GM18517 (cell line): Measurements from ENCODE around the gene CHEK1.

Source experiments
- ATAC-seq: cut with Tn5 transposase; IDR thresholded peaks from one replicate; pipeline ENCODE4 v1.9.1; 2021; ENCODE audit warnings: mild to moderate bottlenecking, moderate library complexity; ENCODE audit not compliant: unreplicated experiment

The CHEK1 gene

GRCh38 chr11:125625630-125626287 is 796 bp downstream of the CHEK1 start:
- ATAC-seq, result peak; percentile 72

- ATAC-seq, result peak; percentile 29
Measured at GRCh38 chr11:125626288-125626950, 1.5 kb downstream of the CHEK1 start.

DNA sequence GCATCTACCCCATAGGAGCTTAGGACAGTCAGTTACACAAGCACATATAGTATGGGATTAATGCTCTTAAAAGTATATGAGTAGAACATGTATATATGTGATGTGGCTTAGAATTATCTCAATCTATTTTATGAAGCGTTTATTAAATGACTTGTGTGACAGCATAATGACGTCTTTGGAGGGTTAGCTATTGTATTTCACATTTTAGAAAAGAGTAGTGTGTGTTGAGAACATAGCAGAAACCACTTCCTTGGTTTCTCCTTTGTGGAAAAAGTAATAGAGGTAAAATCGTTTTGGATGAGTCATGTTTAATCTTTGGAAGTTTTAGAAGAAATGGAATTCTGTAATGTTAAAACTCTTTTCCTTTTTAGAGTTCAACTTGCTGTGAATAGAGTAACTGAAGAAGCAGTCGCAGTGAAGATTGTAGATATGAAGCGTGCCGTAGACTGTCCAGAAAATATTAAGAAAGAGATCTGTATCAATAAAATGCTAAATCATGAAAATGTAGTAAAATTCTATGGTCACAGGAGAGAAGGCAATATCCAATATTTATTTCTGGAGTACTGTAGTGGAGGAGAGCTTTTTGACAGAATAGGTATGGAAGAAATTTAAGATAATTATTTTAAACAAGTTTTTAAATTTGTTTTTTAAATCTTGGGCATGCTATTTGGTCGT is 2.4 kb downstream of the CHEK1 start:
- no peak for ATAC-seq

- ATAC-seq, result no peak
Measured at GRCh38 chr11:125637840-125638239, 12.9 kb downstream of the CHEK1 start.

DNA sequence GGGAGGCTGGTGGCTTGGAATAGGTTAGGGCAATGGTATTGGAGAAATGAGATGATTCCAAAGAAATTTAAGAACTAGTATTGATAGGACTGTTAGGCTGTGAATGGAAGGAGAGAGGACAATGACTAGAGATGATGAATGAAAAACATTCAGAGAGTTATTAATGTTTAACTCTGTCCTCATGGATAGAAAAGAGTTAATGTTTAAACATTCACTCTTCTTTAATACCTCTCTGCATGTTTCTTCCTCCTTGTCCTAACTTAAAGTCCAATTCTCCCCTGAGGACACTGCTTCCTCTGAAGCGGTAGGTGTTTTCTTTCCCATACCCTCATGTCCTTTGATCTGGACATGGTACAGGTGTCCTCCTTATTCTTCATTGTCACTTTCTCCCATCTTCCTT is 13.4 kb downstream of the CHEK1 start:
- ATAC-seq, result no peak

GRCh38 chr11:125645871-125646270 is 20.9 kb downstream of the CHEK1 start:
- no peak for ATAC-seq

DNA sequence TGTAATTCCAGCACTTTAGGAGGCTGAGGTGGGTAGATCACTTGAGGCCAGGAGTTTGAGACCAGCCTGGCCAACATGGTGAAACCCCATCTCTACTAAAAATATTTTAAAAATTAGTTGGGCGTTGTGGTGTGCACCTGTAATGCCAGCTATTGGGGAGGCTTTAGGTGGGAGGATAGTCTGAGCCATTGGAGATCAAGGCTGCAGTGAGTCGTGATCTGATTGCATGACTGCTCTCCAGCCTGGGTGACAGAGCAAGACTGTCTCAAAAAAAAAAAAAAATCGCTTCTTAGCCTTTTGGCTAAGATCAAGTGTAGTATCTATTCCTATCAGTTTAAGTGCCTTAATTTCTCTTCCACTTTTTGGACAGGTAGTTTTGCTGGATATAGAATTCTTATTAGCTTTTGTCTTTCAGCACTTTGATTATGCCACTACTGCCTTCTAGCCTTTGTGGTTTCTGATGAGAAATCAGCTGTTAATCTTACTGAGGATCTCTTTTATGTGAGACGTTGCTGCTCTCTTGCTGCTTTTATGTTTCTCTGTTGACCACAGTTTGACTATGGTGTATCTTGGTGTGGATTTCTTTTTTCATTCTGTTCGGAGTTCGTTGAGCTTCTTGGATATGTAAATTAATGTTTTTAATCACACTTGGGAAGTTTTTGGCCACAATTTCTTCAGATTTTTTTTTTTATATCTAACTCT is 24.7 kb downstream of the CHEK1 start:
- no peak for ATAC-seq

- ATAC-seq, result no peak
Measured at GRCh38 chr11:125662689-125663088, 37.7 kb downstream of the CHEK1 start.

DNA sequence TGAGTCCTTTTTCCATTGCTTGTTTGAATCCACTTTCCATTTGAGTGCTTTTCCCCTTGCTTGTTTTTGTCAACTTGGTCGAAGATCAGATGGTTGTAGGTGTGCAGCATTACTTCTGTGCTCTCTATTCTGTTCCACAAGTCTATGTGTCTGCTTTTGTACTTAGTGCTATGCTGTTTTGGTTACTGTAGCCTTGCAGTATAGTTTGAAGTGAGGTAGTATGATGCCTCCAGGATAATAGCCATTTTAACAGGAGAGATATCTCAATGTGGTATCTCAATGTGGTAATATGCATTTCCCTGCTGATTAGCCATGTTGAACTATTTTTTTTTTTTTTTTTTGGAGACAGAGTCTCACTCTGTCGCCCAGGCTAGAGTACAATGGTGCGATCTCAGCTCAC is 38.9 kb downstream of the CHEK1 start:
- no peak for ATAC-seq

- ATAC-seq, result no peak
Measured at GRCh38 chr11:125667151-125667550, 42.2 kb downstream of the CHEK1 start.

GRCh38 chr11:125670172-125670571 is 45.2 kb downstream of the CHEK1 start:
- ATAC-seq, result no peak

GRCh38 chr11:125671561-125671960 is 46.6 kb downstream of the CHEK1 start:
- ATAC-seq, result no peak

DNA sequence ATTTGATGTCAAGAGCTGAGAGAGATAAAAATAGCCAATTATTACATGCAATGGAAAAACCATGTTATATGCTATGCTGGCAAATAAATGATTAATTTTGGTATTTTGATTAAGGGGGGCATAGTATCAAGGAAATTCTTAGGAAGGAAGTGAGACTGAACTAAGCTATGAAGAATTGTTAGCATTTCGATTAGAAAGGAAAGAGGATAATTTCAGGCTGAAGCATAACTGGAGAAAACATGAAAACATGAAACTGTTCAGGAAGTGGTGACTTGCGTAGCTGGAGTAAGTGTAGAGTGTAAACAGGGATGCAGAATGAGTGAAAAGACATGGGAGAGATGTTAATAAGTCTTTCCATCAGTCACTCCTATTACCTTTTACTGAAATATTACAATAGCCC is 49.2 kb downstream of the CHEK1 start:
- ATAC-seq, result no peak

DNA sequence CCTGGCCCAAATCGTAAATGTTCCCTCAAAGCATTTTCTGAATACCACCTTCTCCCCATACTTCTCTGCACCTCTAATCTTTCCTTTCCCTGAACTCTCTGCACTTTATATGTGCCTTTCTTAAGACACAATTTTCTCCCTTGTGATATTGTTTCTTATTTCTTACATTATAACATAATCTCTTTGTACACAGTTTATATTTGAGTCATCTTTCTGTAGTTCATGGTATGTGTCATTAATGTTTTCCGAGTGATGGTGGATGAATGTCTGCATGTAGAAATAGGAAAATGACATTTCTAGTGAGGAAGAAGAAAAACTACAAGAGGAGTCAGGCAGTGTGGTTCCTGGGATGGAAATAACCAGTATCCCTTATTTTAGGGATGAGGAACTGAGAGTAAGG is 50.2 kb downstream of the CHEK1 start:
- ATAC-seq, result no peak

DNA sequence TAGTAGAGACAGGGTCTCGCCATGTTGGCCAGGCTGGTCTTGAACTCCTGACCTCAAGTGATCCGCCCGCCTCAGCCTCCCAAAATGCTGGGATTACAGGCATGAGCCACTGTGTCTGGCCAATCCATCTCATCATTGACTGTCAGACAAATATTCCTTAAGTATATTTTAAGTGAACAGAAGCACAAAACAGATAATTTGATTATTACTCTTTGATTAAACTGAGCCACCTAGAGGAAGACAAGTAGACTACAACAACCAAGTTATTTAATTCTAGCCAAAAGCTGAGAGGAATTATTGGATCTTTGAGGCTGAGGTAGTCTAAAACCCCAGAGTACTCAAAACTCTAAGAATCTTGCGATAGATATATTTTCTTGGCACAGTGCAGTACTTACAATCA is 54.4 kb downstream of the CHEK1 start:
- no peak for ATAC-seq

- ATAC-seq, result no peak
Measured at GRCh38 chr11:125679837-125680236, 54.9 kb downstream of the CHEK1 start.

GRCh38 chr11:125680747-125681146 is 55.8 kb downstream of the CHEK1 start, which contains the start of gene ACRV1:
TSS of gene ACRV1 (minus strand) at chr11:125680847. CDS start at chr11:125680780, 67 bp downstream.
- no peak for ATAC-seq

DNA sequence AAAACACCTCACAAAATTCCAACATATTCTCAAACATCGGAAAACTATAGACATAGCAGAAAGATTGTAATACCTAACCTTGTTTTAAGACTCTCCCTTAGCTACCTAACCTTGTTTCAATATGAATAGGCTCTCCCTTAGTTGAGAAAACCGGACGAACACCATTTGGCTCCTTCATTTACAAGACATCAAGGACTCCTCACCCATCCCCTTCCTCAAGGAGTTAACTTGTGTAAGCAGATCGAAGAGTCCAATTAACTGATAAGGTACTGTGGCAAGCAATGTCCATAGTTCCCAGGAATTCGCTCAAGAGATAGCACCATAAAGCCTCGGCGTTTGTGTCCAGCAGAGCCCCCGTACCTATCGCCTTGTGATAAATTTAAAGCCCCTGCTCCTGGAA is 60.3 kb downstream of the CHEK1 start:
- no peak for ATAC-seq

- no peak for ATAC-seq
Measured at GRCh38 chr11:125688066-125688465, 63.1 kb downstream of the CHEK1 start.

- no peak for ATAC-seq
Measured at GRCh38 chr11:125688632-125689031, 63.7 kb downstream of the CHEK1 start.

DNA sequence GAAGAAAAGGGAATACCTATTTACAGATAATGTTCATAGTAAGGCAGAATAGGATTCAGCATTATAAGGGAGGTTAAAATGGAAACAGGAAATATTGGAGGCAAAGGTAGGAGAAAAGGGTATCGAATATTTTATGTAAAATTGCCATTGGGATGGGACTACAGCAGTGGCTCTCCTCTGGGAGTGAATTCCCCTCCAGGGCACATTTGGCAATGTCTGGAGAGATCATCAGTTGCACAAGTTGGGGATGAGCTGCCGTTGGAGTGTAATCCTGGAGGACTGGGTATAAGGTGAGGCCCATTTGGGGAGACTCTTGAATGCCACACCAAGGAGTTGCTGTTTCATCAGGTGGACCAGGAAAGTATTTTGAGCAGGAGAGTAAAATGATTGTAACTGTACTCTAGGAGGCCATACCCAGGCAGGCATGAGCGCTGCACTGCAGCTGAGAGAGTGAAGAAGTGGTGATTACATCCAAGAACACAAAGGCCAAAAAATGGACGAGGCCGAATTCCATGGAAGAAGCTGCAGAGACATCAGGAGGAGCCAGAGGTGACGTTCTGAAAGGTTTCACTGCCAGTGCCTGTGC is 64.4 kb downstream of the CHEK1 start:
- no peak for ATAC-seq
